ENCODE results near the gene GAB1.
A peak's percentile ranks its signal among the peaks of the same experiment; 100 is the strongest.

The GAB1 gene

DNA sequence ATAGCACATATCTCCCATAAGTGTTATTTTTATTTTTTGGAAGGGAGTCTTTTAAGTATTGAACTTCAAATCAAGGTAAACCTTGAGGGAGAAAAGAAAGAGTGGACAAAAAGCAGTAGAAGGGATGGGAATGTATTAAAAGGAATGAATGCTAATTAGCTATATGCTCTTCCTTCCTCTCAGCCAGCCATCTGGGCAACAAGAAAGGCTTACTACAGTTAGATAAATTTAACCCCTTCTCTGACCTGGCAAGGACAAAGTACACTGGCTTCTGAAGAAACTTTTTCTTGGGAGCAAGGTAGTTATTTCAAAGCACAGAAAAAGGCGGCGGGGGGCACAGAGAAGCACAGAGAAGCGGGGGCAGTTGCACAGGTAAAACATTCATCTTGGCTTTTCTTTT, 54.6 kb downstream of the GAB1 start:
- ATAC-seq = no peak

DNA sequence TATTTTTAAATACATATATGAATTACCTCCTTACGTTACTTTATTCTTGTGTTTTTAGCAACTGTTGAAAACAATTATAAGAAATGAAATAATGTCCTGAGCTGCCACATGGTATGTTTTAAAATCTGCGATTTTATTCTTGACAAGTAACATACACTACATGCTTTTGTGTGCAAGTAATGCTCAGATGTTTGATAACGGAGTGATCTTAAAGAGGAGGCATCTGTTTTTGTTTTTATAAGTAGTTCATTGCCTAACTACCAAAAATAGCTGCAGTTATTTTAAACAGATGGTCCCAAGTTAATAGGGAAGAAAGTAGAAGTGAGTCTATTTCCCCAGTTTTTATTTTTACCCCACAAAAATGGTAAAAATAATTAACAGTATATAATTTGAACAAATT, 55.2 kb downstream of the GAB1 start:
- ATAC-seq = no peak

DNA sequence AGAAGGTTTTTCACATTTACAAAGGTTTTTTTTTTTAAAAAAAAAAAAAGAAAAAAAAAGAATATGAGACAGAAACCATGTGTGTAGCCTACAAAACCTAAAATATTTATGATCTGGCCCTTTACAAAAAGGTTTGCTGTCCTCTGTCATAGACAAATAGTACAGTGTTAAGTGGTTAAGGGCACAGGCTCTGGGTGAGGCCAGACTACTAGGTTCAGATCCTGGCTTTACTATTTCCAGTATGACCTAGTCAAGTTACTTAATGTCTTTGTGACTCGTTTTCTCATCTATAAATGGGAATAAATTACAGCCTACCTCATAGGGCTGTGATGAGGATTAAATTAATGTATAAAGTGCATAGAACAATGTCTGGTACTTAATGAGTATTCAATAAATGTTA, 56.5 kb downstream of the GAB1 start:
- no peak for ATAC-seq

DNA sequence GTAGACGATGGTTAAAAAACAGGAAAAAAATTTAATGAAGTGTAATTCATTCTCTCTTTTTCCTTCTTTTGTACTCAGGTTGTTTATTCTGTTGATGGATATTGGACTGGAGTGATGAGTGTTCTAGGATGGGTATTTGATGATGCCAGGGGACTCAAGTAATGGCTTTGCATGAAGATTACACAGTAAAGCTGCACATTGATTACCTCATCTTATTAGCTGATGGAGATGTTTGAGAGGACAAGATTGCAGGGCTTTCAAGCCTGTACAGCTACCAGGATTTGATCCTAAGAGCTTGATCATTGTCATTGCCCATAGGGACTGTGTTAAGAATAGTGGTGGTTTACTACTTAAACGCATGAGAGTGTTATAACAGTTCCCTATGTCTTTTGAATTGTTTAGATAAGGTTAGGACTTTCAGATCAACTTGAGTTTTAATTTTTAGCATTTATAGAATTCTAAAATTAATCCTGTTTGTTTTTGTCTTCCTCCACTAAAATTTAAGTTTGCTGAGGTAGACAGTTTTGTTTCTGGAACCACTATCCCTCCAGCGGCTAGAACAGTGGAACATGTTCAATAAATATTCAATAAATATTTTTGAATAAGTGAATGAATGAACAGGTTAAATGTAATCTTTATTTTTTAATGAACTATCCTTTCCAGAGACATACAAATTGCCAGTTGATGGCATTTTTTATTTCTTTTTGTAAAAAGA, 58.2 kb downstream of the GAB1 start:
- ATAC-seq = no peak

DNA sequence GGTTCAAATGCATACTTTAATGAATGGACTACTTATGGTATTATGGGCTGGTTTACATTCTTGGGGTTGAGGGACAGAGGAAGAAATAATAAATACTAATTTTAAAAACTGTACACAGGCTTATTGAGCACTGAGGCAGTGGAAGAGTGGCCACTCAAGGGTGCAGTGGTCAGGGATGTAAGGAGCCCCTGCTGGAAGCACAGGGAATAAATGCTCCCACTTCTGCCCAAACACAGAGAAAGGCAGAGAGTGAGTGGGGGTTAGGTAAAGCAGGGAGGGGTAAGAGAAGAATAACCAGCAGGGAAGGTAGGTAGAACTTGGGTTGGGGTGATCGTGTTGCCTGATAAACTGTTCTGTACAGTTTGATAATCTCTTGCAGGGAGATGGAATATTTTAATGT, 60.0 kb downstream of the GAB1 start:
- no peak for ATAC-seq

DNA sequence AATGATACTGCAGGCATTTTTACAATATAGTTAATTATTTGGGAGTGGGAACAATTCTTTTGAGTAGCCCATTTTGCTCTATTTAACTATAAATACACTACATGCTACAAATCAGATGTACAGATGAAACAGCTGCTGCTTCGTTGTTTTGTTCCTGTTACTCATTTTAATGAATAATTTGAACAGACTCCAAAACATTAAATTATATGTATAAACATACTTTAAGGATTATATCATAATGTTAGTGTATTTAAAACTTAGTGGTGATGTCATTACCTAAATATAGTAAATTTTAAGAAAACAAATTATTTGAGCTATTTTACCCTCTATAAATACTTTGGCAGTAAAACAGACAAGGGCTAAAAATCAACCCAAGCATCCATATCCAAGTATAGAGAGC, 60.7 kb downstream of the GAB1 start:
- no peak for ATAC-seq

DNA sequence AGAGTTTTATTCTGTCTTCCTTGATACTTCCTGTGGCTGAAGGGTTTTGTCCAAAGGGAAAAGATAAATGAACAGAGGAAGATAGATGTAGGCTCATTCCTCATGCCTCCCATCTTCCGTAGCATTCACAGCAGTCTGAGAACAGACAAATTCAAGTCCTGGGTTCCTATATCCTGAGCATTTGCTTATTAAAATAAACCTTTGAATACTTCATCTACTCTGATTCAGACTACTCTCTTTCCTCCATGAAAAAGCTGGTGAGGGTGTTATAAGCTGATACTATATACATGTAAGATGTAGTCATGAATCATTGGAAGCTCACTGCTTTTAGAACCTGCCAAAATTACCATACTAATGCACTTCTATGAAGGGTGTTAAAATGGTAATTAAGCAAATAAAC, 61.2 kb downstream of the GAB1 start:
- ATAC-seq = no peak

DNA sequence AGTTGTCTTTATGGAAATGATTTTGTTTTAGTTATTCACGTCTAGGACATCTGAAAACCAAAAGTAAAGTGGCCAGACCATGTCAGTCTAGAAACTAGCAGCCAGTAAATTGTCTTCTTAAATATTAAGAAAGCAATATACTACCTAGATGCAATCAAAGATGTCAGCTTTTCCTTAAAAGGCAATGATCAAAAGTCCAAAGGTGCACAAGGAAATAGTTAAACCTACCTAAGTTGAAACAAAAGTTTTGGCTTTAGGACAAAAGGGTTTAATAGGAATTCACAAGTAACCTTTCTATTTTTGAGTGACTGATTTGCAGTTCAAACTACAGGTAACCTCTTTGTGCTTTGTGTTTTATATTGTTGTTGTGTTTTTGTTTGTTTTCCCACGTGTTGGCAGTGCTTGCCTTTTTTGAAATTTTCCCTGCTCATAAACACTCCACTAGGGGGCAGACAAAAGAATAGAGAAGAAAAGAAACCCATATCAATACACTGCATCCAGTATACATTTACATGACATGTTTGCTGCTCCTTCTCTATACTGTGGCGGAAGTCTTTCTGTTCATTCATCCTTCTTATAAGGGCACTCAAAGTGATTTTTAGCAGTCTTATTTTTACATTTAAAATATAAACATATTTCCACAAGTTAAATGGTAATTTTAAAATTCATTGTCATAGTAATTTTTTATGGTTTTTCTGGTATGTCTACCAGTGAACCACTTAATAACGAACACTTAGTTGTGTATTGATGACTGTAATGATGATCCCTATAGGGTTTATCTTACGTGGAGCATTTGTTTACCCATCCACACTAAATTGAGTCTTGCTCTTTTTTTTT, 62.7 kb downstream of the GAB1 start:
- ATAC-seq = no peak

DNA sequence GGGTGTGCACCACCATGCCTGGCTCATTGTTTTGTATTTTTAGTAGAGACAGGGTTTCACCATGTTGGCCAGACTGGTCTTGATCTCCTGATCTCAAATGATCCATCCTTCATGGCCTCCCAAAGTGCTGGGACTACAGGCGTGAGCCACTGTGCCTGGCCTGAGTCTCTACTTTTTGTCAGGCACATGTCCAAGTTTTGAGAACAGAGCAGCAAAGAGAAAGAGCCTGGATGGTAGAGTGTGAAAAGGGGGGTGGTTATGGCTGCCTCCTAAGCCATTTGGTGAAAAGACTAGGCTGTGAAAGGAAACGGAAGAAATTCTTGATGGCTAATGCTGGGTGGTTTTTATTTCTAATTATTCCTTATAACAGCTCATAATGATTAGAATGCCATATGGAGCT, 63.4 kb downstream of the GAB1 start:
- no peak for ATAC-seq

DNA sequence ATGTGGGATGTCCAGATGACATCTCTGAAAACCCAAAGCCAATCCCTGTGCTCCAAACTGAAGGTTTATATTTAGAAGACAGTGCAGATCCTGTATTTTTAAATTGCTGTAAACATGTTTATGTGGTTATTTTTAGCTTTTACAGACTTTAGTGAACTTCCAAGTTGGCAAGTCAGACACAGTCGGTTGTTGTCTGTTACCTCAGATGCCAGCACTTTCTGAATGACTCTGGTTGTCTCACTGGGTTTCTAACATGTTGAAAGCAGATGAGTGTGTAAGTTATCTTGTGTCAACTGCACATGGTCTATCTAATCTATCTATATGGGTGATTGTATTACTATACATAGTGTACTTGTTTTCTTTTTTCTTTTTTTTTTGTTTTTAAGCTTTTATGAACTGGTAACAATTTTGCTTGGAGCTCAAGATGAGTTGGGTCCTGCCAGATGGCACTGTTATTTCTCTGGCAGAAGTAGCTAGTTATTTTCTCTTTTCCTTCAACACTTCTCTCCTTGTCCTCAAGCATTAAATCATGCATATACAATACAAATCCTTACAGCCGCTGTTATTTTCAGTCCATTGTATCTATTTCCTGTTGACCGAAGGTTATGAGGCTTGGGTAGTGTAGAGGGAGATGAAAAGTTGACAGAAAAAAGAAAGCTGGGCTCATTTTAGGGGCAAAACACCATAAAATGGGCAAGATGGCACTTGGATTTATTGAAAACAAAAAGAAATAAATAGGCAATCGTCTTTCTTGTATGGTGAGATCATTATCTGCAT, 66.3 kb downstream of the GAB1 start:
- no peak for ATAC-seq

DNA sequence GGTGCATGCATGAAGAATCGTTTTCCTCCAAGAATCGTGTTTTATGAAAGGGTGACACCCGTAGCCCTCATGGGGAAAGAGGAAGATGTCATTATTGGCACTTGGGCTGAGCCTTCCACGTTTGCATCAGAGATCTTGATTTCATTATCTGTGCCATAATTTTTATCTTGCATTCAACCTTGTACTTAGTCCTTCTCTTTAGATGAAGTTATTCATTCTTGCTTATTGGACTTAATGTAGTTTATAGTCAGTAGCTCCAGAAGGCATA, 66.8 kb downstream of the GAB1 start:
- no peak for ATAC-seq

DNA sequence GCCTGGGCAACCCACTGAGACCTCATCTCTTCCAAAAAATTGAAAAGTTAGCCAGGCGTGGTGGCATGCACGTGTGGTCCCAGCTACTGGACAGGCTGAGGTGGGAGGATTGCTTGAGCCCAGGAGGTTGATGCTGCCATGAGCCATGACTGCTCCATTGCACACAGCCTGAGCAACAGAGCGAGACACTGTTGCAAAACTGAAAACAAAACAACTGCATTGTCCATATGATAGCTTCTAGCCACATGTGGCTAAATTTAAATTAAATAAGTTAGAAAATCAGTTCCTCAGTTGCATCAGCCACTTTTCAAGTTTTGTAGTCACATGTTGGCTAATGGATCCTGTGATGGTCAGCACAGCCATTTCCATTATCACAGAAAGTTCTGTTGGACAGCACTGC, 67.9 kb downstream of the GAB1 start:
- no peak for ATAC-seq

DNA sequence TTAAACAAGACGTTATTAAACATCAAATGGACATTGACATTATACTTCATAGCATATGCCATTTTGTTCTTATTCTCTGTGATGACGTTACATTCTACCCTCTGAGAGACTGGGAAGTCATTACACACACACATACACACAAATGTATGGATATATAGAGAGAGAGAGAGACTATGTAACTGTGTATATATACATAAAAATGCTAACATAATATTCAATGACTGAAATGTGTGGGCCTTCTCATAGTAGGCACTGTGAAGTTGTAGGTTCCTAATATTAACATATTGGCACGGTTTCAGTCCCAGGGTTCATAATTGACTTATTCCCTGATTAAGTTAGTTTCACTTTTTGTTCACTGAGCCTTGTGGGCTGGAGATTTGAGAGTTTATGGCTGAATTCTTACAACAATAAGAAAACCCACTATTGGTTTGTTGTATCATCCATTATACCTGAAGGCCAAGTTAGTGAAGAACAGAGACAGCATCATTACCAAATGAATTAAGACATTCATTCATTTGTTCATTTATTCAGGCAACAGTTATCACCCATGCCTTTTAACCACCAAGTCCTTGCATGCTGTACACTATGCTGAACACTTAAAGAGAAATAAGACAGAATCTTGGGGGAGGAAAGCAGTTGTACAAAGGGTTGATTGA, 68.5 kb downstream of the GAB1 start:
- peak in 1 of 2 donors; percentile 27 for ATAC-seq

DNA sequence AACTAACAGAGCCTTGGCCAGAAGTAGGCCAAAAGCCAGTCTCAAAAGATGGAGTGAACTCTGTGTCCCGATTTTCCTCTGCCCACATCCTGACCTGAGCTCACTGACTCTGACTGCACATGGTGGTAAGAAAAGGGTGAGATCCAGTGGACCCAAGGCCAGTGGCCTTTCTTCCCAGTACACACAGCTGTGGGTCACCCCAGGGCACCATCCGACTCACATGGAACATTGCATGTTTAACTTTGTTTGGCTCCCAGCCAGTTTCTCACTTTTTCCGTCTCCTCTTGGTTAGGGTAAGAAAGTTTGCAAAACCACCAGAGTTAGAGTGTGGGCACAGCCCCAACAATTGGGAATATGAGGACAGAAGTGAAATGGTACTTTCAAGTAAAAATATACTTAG, 69.8 kb downstream of the GAB1 start:
- ATAC-seq = no peak

DNA sequence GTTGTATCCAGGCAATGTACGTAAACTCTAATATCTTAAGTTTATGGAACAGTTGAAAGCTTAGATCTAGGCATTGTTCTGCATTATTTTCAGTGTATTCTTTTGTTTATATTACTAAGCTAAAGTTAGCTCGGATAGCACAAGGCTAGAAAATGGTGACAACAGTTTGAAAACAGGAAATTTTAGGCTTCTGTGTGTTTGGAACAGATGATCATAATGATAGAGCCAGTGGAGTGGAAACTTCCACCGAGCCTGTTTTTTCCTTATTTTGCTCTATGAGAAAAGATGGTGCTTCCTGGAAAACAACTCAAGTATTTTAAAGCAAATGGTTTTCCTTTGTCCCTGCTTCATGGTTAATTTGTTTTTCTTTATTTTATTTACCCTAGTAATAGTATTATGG, 70.8 kb downstream of the GAB1 start:
- no peak for ATAC-seq

DNA sequence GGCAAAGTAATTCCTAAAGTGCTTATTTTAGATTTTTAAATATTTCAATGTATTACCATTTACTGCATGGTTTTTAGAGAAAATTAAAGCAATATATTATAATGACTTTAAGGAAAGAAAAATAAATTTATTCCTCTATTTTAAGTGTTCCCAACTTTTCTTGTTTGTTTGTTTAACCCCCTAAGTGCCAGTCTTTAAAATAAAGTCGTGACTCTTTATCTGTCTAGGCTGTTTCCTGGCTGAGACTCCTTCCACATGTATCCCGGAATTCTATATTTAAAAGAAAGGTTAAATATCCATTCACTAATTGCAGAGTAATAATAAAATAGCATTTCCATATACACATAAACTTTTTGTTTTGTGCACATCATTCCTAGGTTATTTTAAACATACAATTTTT, 71.2 kb downstream of the GAB1 start:
- no peak for ATAC-seq

DNA sequence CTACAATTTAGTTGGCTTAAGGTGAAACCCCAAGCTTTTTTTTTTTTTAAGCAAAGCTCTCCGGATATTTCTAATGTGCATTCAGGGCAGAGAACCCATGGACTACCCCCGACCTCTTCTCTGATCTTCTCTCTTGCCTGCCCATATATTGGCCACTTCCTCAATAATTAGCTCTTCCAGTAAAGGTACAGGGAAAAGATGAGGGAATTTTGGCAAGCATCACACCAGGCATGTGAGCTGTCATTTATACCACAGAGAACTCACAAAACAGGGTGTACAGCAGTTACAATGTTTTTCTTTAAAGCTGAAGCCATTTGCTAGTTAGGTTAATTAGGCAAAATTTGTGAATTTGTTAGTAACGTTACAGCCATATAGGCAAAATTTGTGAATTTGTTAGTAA, 73.3 kb downstream of the GAB1 start:
- no peak for ATAC-seq

DNA sequence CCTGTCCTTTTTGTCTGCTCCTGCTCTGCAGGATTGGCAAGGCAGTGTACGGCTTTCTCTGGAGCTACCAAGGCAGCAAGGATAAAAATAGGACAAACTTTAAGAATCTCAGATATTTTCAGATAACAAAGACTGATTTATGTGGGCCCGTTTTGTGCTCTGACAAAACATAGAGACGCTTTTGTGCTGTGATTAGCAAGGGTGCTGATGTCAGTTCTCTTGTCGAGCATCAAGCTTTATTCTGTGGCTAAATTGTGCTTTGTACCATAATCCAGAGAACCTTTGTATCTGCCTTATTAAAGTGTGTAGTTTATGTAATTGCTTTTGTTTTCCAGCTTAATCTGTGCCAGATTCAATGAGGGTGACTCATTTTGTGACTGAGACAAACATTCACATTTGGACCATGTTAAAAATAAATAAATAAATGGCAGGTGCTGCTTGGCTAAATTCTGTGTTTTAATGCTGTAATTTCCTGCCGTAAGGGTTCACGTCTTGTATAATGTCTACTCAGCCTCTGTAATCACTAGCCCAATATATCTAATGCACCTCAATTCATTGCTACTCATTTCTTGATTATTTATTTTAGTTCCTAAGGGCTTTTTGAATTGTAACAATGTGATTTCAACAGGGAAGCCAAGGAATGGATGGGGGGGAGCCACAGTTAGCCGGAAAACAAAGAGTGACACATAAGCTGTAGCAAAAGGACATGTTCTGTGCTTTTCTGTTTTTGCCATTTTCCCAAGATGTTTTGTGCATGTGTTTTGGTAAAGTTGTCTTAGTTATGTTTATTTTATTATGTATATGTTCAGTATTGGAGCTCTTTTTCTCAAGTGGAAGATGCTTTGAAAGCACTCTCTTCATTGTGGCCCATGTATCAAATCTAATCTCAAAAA, 75.1 kb downstream of the GAB1 start:
- no peak for ATAC-seq

DNA sequence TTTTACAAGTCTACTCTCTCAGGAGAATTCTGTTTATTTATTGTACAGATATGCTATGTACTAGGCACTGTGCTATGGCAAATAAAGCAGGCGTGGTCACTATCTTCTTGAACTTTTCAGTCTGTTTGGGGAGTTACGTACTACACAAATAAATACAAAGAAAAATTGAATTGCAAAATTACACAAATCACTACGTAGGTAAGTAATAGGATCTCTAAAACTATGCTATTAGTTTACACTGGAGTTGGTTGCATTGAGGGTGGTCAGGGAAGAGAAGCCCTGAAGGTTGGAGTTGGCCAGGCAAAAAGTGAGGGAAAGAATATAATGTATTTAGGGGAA, 75.7 kb downstream of the GAB1 start:
- no peak for ATAC-seq

DNA sequence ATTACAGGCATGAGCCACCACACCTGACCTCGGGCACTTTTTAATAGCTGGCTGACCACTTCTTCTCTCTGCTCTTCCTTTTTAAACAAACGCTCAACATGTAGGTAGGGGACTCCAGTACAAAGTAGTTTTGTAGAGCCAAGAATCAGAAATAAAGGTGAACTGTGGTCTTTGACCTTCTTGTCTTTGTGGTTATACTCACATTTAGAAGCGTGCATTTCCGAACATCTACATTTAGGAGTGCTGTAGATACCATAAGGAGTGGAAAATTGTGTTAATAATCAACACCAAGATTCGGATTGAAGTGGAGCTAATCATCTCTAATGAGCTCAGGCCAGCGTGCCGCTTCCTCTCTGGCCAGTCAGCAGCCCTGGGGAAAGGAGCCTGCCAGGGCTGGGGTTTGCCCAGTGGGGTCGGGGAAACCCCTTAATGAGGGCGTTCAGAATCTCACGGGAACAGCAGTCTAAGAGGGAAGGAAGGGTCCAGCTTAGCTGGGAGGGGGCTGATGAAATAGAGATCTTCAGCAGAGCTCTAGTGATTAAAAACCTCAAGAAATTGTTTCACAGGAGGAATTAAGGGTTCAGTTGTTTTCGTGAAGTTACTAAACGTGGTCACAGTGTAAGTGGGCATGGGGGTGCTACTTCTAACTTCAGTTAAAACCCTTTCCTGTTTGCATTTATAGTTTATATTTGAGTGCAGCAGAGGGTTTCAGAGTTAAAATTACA, 81.2 kb downstream of the GAB1 start:
- ATAC-seq = no peak

DNA sequence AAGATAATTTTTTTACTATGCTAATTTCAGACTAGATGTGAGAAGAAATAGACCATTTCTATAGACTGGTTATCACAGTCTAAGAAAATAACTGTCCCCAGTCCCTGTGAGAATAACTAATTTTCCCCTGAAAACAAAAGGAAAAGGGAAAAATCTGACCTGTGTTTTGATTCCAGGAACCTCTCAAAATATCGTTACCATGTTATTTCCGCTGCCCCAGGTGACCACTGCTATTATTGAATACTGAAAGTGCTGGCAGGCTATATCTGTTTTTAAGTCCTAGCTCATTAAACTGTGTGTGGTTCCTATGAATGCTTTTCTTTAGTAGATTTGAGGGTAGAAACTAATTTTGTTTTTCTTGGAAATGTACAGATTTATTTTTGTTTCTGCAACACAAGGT, 83.6 kb downstream of the GAB1 start:
- no peak for ATAC-seq

DNA sequence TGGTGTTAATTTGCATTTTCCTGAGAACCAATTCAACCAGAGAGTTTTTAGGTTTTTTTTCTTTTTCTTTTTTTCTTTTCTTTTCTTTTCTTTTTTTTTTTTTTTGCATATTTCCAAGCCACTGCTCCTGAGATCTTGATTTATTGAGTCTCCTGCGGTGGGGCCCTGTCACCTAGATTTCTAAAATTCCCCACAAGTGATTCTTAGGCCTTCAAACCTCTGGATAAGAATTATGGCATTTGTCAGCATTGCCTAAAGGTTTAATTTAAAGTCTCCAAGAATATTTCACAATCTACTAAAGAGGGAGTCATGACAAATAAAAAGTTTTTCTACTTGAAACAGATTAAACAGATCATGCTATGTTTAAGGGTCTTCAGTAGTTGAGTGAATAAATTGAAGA, 84.9 kb downstream of the GAB1 start:
- ATAC-seq = no peak

Measured in activated CD4-positive, CD25-positive, alpha-beta regulatory T cell treated with anti-CD3 and anti-CD28 coated beads, Interleukin-2, amount 50 U/mL, for 24 hours (primary cell).